GM21360 (cell line): ENCODE data around the gene ZNF586.
"Not testable (repeated sequence)": the region's sequence is repeated elsewhere in the genome, so short reads cannot be mapped to it uniquely, and the experiment has no call there.

Experiments used
- ATAC-seq: cut with Tn5 transposase; IDR thresholded peaks from one replicate; pipeline ENCODE4 v1.9.1; 2021; ENCODE audit warnings: mild to moderate bottlenecking, moderate library complexity; ENCODE audit not compliant: unreplicated experiment

ZNF586 gene

GRCh38 chr19:57821501-57821900 lies 52.0 kb downstream of the ZNF586 start:
- ATAC-seq: not testable (repeated sequence)

- ATAC-seq: not testable (repeated sequence)
These were observed 53.7 kb downstream of the ZNF586 start for GRCh38 chr19:57823155-57823554.

GRCh38 chr19:57823608-57824007 lies 54.1 kb downstream of the ZNF586 start:
- ATAC-seq: not testable (repeated sequence)

GRCh38 chr19:57825511-57825910 lies 56.0 kb downstream of the ZNF586 start:
- ATAC-seq: no peak

GRCh38 chr19:57829316-57829715 lies 59.8 kb downstream of the ZNF586 start:
- ATAC-seq: no peak

GRCh38 chr19:57830071-57830602 lies 60.7 kb downstream of the ZNF586 start, which contains the start of gene ZNF587B:
Gene ZNF587B (plus strand): TSS chr19:57830299. CDS start chr19:57830529, 230 bp downstream.
- ATAC-seq: no peak
